ENCODE data around the gene CAMK2N2. TPM values are rescaled to one million over a fixed set of nuclear protein-coding genes. Genes with fewer than 3 reads are reported as not detected.

CAMK2N2 gene
- total and polyA plus RNA-seq, 9 of the 15 experiments (the other 6 are each of a cell fraction or from before 2014, with no cell fraction given), result 0.08 to 0.22 (median 0.11) TPM; not detected in 5

- peak; percentile 8 to 30; a peak in 1 of 4 replicates for TF ChIP-seq RAD21 (CRISPR knock-in tag; conservative IDR thresholded peaks at IDR 0.05 in 1 of 2, IDR thresholded peaks at IDR 0.05 in 1 of 2)
- TF ChIP-seq U2AF1 (optimal IDR thresholded peaks at IDR 0.05; ENCODE audit: low read depth, low read length), result no peak
- no peak for TF ChIP-seq ZNF277 (CRISPR knock-in tag; IDR thresholded peaks at IDR 0.05; ENCODE audit: borderline replicate concordance)
- no peak for TF ChIP-seq POLR3G (IDR thresholded peaks at IDR 0.05; ENCODE audit: extremely low read depth, insufficient read length, insufficient replicate concordance)
- TF ChIP-seq ZBTB40 (IDR thresholded peaks at IDR 0.05), result peak; percentile 77
- TF ChIP-seq ZBTB40 (CRISPR knock-in tag; IDR thresholded peaks at IDR 0.05), result no peak
- peak; percentile 99 for TF ChIP-seq MXI1 (IDR thresholded peaks at IDR 0.05; ENCODE audit: low read depth, low read length)
- no peak for TF ChIP-seq NCOA6 (IDR thresholded peaks at IDR 0.05)
- peak; percentile 80 for TF ChIP-seq KDM5B (IDR thresholded peaks at IDR 0.05; ENCODE audit: insufficient replicate concordance, low read depth, low read length)
- TF ChIP-seq CCNT2 (IDR thresholded peaks at IDR 0.05; ENCODE audit: borderline replicate concordance, extremely low read depth, insufficient read length, low read depth, low read length), result peak; percentile 52
- TF ChIP-seq ELF1 (tag; IDR thresholded peaks at IDR 0.05), result no peak; the same call in 1 of the 2 replicates
- no peak for TF ChIP-seq TCF3 (CRISPR knock-in tag; IDR thresholded peaks at IDR 0.05)
- no peak for TF ChIP-seq ZNF561 (CRISPR knock-in tag; conservative IDR thresholded peaks at IDR 0.05)
- TF ChIP-seq CBFA2T3 (IDR thresholded peaks at IDR 0.05), result no peak
Measured at GRCh38 chr3:184249412-184250166, 11.8 kb downstream of the CAMK2N2 start, which contains the start of gene EEF1AKMT4 (continued).

All from K562 (cell line).